Mesangial cell (primary cell): ENCODE data around the gene ZNF518A. TPM values are rescaled to one million over a fixed set of nuclear protein-coding genes. Genes with fewer than 3 reads are reported as not detected.

Experiments used
- total RNA-seq: library from RNA; depleted of rRNA; stranded (reverse); fragments of >200 nt; gene quantifications from 2 replicates; pipeline ENCODE4 v1.2.3, GENCODE V29; 2015

Gene ZNF518A
- 6.0 and 7.0 TPM in 2 replicates for total RNA-seq

GRCh38 chr10:96129387-96130325 is at the start of gene ZNF518A:
Gene ZNF518A (plus strand): TSS chr10:96130297. CDS start chr10:96156323, 26,026 bp downstream.

Other genes with a start within 250 kb of the ZNF518A start
- 0.25 TPM in 1 of 2 replicates, not detected in the other for gene CC2D2B, start 222.3 kb upstream of the ZNF518A start, total RNA-seq
- 6.8 and 7.1 TPM in 2 replicates for gene CCNJ, start 86.7 kb upstream of the ZNF518A start, total RNA-seq
- not detected in 2 replicates for gene BLNK, start 141.3 kb downstream of the ZNF518A start, total RNA-seq
- not detected in 2 replicates for gene DNTT, start 174.1 kb downstream of the ZNF518A start, total RNA-seq
- not detected in 2 replicates for gene OPALIN, start 228.7 kb downstream of the ZNF518A start, total RNA-seq